ENCODE data around the gene AMPH.

GRCh38 chr7:38506004-38506403 lies 125.2 kb downstream of the AMPH start:
- no peak for TF ChIP-seq CTCF (IDR thresholded peaks at IDR 0.05)
- no peak for TF ChIP-seq POLR2A (IDR thresholded peaks at IDR 0.05)
- TF ChIP-seq EP300 (IDR thresholded peaks at IDR 0.05; ENCODE audit: low read depth): no peak

Measured in transverse colon (tissue), 3 donors.